Measurements from ENCODE around the gene RETREG1. TPM values are rescaled to one million over a fixed set of nuclear protein-coding genes. Genes with fewer than 3 reads are reported as not detected.

RETREG1 gene
- total RNA-seq, 6 donors from 2014 or later = 17.6 to 50.2 (median 28.3) TPM

- TF ChIP-seq CTCF (IDR thresholded peaks at IDR 0.05) (no peak), EP300 (IDR thresholded peaks at IDR 0.05) (no peak), POLR2AphosphoS5 (IDR thresholded peaks at IDR 0.05) (no peak), POLR2A (IDR thresholded peaks at IDR 0.05) (no peak)
- ATAC-seq (ENCODE audit: low FRiP score in 2 of 2) (no peak), DNase-seq (no peak)
- H3K36me3 ChIP-seq = no peaks in the 10 kb centered on the region
- no peak overlapping the region for H3K27ac ChIP-seq
- H3K4me1 ChIP-seq = no peaks in the 10 kb centered on the region
- H3K9me3 ChIP-seq = no peaks in the 10 kb centered on the region
- H3K27me3 ChIP-seq = no peaks in the 10 kb centered on the region
- H3K4me3 ChIP-seq = no peak overlapping the region
- WGBS, 2 donors = 78 to 81% methylated on average over 3 of the region's 3 CpGs
Measured at GRCh38 chr5:16570121-16570815, 46.5 kb downstream of the RETREG1 start.

- no peak overlapping the region for H3K27ac ChIP-seq
- ATAC-seq (ENCODE audit: low FRiP score in 2 of 2) (peak in 1 of 2 donors; percentile 46), DNase-seq (no peak)
- H3K4me1 ChIP-seq = no peaks in the 10 kb centered on the region
- no peaks in the 10 kb centered on the region for H3K9me3 ChIP-seq
- no peak overlapping the region for H3K4me3 ChIP-seq
- no peak for TF ChIP-seq POLR2AphosphoS5 (IDR thresholded peaks at IDR 0.05)
- H3K36me3 ChIP-seq = no peaks in the 10 kb centered on the region
- 86 to 90% methylated on average over 16 of the region's 16 CpGs for WGBS, 2 donors
- H3K27me3 ChIP-seq = no peaks in the 10 kb centered on the region
Measured at GRCh38 chr5:16568875-16569580, 47.8 kb downstream of the RETREG1 start.

GRCh38 chr5:16567365-16567764 lies 49.4 kb downstream of the RETREG1 start:
- no peaks in the 10 kb centered on the region for H3K4me1 ChIP-seq
- DNase-seq (no peak), ATAC-seq (ENCODE audit: low FRiP score in 2 of 2) (no peak)
- no peaks in the 10 kb centered on the region for H3K9me3 ChIP-seq
- no peak overlapping the region for H3K4me3 ChIP-seq
- no peaks in the 10 kb centered on the region for H3K27me3 ChIP-seq
- no peak overlapping the region for H3K27ac ChIP-seq
- TF ChIP-seq POLR2A (IDR thresholded peaks at IDR 0.05) = no peak
- no peak for TF ChIP-seq POLR2AphosphoS5 (IDR thresholded peaks at IDR 0.05)
- no peak for TF ChIP-seq CTCF (IDR thresholded peaks at IDR 0.05)
- TF ChIP-seq EP300 (IDR thresholded peaks at IDR 0.05) = no peak
- H3K36me3 ChIP-seq = no peaks in the 10 kb centered on the region
- 84 to 90% methylated on average over 3 of the region's 3 CpGs for WGBS, 2 donors

- no peak overlapping the region for H3K27ac ChIP-seq
- TF ChIP-seq CTCF (IDR thresholded peaks at IDR 0.05) (no peak), POLR2AphosphoS5 (IDR thresholded peaks at IDR 0.05) (no peak), EP300 (IDR thresholded peaks at IDR 0.05) (no peak), POLR2A (IDR thresholded peaks at IDR 0.05) (no peak)
- no peaks in the 10 kb centered on the region for H3K27me3 ChIP-seq
- DNase-seq = no peak
- no peaks in the 10 kb centered on the region for H3K9me3 ChIP-seq
- no peak for ATAC-seq (ENCODE audit: low FRiP score in 2 of 2)
- H3K36me3 ChIP-seq = no peaks in the 10 kb centered on the region
- no peaks in the 10 kb centered on the region for H3K4me1 ChIP-seq
- H3K4me3 ChIP-seq = no peak overlapping the region
- WGBS, 2 donors = 83 to 88% methylated on average over 1 of the region's 1 CpG
Measured at GRCh38 chr5:16565118-16565517, 51.7 kb downstream of the RETREG1 start.

- TF ChIP-seq CTCF (IDR thresholded peaks at IDR 0.05) (no peak), POLR2A (IDR thresholded peaks at IDR 0.05) (no peak), EP300 (IDR thresholded peaks at IDR 0.05) (no peak), POLR2AphosphoS5 (IDR thresholded peaks at IDR 0.05) (no peak)
Measured at GRCh38 chr5:16564248-16564867, 52.4 kb downstream of the RETREG1 start.

More at GRCh38 chr5:16564248-16564867, 52.4 kb downstream of the RETREG1 start:
- Histone ChIP-seq H3K4me1 (no peaks in the 10 kb centered on the region), H3K27me3 (no peaks in the 10 kb centered on the region), H3K27ac (no peak overlapping the region), H3K36me3 (no peaks in the 10 kb centered on the region), H3K4me3 (no peak overlapping the region), H3K9me3 (no peaks in the 10 kb centered on the region)
- 80 to 82% methylated on average over 5 of the region's 5 CpGs for WGBS, 2 donors
- no peak for ATAC-seq (ENCODE audit: low FRiP score in 2 of 2)
- peak in 1 of 2 donors; percentile 23 for DNase-seq
